LNCAP (cell line): ENCODE measurements around the gene GCDH.

Experiments used
- TF ChIP-seq, protein P1 (sequence below): fragments of 450-650 bp; IDR thresholded peaks from 2 replicates; pipeline ENCODE4 v1.5.1; 2017; ENCODE audit warnings: mild to moderate bottlenecking

Gene GCDH

DNA sequence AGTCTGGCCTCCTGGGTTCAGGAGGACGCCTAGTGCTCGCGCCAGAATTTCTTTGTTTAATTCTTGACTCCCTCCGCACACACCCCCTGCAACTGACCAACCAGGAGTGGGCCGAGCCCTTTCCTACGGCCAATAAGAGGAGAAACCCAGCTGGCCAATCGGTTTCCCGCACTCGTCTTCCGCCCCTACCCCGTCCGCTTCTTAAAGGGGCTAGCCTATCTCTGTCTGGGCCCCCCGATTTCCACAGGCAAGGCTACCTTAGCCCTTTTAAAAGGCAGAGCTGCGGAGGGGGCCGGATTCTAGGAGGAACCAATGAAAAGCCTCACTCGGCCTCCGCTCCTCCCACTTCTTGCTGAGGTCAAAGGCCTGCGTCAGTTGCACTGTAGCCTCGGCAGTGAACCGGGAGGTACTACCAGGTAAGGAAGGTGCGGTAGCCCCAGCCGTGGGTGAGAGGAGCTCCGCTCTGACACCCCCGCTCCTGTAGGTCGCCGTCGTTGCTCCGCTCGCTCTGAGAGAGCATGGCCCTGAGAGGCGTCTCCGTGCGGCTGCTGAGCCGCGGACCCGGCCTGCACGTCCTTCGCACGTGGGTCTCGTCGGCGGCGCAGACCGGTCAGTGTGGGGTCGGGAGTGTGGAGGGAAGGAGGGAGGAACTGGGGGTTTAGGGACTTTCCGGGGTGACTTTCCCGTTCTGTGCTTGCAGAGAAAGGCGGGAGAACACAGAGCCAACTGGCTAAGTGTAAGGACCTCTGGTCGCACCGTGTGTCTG is at the start of gene GCDH:
GCDH (plus strand) TSS at position 374 of the 766 bp plus-strand sequence; CDS start at position 519, 145 bp downstream.
- TF ChIP-seq, protein P1, sequence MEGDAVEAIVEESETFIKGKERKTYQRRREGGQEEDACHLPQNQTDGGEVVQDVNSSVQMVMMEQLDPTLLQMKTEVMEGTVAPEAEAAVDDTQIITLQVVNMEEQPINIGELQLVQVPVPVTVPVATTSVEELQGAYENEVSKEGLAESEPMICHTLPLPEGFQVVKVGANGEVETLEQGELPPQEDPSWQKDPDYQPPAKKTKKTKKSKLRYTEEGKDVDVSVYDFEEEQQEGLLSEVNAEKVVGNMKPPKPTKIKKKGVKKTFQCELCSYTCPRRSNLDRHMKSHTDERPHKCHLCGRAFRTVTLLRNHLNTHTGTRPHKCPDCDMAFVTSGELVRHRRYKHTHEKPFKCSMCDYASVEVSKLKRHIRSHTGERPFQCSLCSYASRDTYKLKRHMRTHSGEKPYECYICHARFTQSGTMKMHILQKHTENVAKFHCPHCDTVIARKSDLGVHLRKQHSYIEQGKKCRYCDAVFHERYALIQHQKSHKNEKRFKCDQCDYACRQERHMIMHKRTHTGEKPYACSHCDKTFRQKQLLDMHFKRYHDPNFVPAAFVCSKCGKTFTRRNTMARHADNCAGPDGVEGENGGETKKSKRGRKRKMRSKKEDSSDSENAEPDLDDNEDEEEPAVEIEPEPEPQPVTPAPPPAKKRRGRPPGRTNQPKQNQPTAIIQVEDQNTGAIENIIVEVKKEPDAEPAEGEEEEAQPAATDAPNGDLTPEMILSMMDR: no peak

DNA sequence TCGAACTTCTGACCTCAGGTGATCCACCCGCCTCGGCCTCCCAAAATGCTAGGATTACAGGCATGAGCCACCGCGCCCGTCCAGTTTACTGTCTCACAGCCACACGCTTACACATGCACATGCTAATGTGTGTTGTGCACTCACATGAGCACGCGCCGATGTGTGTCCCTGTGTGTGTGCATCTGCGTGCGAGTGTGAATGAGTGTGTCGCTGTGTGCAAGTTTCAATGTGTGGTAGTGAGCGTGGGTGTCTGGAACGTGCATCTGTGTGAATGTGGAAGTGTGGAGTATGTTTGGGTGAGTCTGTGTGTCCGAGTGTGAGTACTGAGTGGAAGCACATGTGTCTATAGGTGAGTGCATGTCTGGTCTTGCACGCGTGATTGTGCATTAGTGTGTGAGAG is 48.4 kb upstream of the GCDH start:
- TF ChIP-seq, protein P1: no peak

DNA sequence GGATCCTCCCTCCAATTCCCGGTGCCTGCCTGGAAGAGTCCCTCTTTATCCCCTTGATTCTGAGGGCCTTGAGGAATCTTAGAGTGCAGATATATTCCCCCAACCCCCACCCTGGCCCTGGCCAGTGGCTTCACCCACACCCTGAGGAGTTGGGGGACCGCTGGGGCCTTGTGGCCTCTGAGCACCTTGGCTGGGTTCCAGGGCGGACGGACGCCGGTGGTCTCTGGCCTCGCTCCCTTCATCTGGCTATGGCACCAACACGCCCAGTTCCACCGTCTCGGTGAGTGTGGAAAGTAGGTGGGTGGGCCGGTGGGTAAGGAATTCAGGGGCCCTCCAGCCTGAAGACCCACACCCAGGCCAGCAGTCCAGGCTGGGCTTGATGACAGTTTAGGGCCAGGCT is 47.6 kb upstream of the GCDH start:
- TF ChIP-seq, protein P1: no peak

DNA sequence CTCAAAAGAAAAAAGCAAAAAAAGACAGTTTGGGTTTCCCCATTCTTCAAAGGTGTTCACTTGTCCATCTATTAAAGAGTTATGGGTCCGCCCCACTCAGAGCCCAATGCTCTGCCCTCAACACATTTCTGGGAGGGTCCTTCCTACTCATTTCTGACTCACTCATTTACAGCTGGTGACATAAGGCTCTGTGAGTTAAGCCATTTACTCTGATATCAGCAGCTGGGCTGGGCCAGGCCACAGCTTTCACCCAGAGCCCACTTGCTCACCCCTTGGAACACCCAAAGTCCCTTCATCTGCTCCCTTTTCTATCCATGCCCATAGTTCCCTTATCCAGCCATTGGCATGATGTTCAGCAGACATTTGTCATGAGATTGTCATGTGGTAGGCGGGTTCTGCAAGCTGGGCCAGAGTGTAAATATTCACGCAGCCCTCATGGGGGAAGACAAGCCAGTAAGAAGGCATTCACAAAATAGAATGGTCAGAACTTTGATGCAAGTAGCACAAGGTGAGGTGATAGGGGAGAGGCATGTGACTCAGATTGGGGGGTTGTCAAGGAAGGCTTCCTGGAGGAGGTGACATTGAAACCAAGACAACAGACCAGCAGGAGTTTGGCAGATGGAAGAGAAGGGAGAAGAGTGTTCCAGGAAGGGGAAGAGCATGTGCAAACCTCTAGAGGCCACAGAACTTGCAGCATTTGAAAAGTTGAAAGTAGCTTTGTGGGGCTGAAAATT is 46.8 kb upstream of the GCDH start:
- TF ChIP-seq, protein P1: no peak

DNA sequence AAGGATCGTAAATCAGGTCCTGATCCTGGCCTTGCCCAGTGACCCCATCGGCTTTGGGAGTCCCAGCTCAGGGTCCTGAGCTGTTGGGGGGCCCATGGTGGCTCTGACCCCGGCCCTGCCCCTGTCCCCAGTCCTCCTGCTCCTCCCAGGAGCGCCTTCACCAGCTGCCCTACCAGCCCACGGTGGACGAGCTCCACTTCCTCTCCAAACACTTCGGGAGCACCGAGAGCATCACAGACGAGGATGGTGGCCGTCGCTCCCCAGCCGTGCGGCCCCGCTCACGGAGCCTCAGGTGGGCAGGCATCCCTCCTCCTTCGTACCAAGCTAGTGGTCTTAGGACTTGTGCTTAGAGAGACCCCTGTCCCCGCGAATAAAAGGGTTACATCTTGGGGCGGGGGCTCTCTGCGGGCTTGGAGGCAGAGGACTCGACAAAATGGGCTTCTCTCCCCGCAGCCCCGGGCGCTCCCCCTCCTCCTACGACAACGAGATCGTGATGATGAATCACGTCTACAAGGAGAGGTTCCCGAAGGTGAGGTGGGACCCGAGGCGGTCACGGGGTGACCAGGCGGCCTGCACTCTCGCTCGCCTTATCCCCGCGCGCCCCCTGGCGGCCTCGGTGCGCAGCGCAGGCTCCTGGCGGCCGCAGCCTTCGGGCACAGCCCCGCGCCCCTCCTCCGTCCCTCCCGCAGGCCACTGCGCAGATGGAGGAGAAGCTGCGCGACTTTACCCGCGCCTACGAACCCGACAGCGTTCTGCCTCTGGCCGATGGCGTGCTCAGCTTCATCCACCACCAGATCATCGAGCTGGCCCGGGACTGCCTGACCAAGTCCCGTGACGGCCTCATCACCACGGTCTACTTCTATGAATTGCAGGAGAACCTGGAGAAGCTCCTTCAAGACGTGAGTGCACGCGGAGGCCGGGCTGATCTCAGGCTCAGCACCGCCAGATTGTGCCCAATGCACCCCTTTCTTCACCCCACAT is 43.5 kb upstream of the GCDH start:
- TF ChIP-seq, protein P1: peak; percentile 99

DNA sequence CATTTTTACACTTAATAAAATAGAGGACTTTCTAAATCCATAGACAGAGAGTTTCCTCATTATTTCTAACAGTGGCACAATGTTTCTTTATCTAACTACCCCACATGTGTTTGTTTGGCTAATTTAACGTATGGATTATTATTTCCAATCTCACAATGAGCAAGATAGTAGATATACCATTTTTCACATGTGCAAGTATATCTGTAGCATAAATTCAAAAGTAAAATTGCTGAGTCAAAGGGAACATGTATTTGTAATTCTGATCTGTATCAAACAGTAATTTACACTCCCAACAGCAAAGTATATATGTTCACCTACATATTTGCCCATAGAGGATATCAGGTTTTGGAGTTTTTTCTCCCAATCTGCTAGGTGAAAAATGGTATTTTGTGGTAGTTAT is 34.3 kb upstream of the GCDH start:
- TF ChIP-seq, protein P1: no peak
